Measurements from ENCODE around the gene ADAMTS12.

DNA sequence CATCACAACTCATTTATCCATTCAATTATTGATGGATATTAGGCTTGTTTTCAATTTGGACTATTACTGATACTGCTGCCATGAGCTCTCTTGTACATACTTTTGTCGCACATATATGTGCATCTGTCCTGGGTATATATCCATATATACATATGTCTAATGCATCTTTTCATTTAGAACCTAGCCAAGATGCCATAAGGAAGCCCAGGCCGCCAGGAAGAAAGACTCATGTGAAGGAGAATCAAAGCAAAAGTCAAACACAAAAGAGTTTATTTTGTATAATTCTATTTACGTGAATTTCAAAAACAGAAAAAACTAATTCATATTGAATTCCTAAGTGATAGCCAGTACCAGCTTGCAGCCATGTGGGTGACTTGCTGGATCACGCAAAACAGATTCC is 79.0 kb downstream of the ADAMTS12 start:
- TF ChIP-seq RXRA (IDR thresholded peaks at IDR 0.05; ENCODE audit: borderline replicate concordance, low read depth) (no peak), SMC3 (IDR thresholded peaks at IDR 0.05; ENCODE audit: low read depth, low read length) (no peak), EZH2phosphoT487 (IDR thresholded peaks at IDR 0.05; ENCODE audit: borderline replicate concordance, low read depth) (no peak), NFIC (IDR thresholded peaks at IDR 0.05; ENCODE audit: borderline replicate concordance) (no peak), TAF1 (IDR thresholded peaks at IDR 0.05; ENCODE audit: borderline replicate concordance, low read depth, low read length) (no peak), POLR2AphosphoS5 (IDR thresholded peaks at IDR 0.05; ENCODE audit: low read depth, low read length) (no peak), EP300 (IDR thresholded peaks at IDR 0.05; ENCODE audit: borderline replicate concordance in 1 of 2, low read depth in 1 of 2, low read length in 1 of 2) (no peak), REST (IDR thresholded peaks at IDR 0.05; ENCODE audit: low read depth, low read length) (no peak)
- TF ChIP-seq, protein P1, sequence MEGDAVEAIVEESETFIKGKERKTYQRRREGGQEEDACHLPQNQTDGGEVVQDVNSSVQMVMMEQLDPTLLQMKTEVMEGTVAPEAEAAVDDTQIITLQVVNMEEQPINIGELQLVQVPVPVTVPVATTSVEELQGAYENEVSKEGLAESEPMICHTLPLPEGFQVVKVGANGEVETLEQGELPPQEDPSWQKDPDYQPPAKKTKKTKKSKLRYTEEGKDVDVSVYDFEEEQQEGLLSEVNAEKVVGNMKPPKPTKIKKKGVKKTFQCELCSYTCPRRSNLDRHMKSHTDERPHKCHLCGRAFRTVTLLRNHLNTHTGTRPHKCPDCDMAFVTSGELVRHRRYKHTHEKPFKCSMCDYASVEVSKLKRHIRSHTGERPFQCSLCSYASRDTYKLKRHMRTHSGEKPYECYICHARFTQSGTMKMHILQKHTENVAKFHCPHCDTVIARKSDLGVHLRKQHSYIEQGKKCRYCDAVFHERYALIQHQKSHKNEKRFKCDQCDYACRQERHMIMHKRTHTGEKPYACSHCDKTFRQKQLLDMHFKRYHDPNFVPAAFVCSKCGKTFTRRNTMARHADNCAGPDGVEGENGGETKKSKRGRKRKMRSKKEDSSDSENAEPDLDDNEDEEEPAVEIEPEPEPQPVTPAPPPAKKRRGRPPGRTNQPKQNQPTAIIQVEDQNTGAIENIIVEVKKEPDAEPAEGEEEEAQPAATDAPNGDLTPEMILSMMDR (IDR thresholded peaks at IDR 0.05) = no peak

Measured in SK-N-SH (cell line).